Measurements from ENCODE around the gene GPR39. TPM values are rescaled to one million over a fixed set of nuclear protein-coding genes. Genes with fewer than 3 reads are reported as not detected.

GPR39 gene
- polyA plus RNA-seq, 1 donor from 2014 or later, result 1.1 TPM

- no peak overlapping the region for H3K4me3 ChIP-seq (ENCODE audit: low read length)
- H3K9me3 ChIP-seq (ENCODE audit: low read length), result no peaks in the 10 kb centered on the region
- H3F3A ChIP-seq (ENCODE audit: insufficient read depth, low read length, poor library complexity, severe bottlenecking), result no peaks in the 10 kb centered on the region
- H3K79me2 ChIP-seq (replicated peaks; ENCODE audit: insufficient read depth, low read length), result no peaks in the 10 kb centered on the region
- no peaks in the 10 kb centered on the region for H3K27me3 ChIP-seq (ENCODE audit: insufficient read depth, low read depth, low read length)
- H3K36me3 ChIP-seq (ENCODE audit: insufficient read depth, low read length), result no peaks in the 10 kb centered on the region
- TF ChIP-seq SMC3 (conservative IDR thresholded peaks at IDR 0.05; ENCODE audit: poor library complexity), result no peak
- TF ChIP-seq EZH2 (IDR thresholded peaks at IDR 0.05; ENCODE audit: borderline replicate concordance, insufficient read depth, low read length, poor library complexity, severe bottlenecking), result no peak
- no peak for TF ChIP-seq TAF1 (IDR thresholded peaks at IDR 0.05; ENCODE audit: low read depth)
- TF ChIP-seq EP300 (conservative IDR thresholded peaks at IDR 0.05; ENCODE audit: poor library complexity, severe bottlenecking), result no peak
- TF ChIP-seq REST (IDR thresholded peaks at IDR 0.05; ENCODE audit: borderline replicate concordance), result no peak
- no peak for TF ChIP-seq CTCF (IDR thresholded peaks at IDR 0.05; ENCODE audit: poor library complexity, severe bottlenecking)
- no peak for TF ChIP-seq RAD21 (conservative IDR thresholded peaks at IDR 0.05)
- TF ChIP-seq MXI1 (conservative IDR thresholded peaks at IDR 0.05; ENCODE audit: poor library complexity, severe bottlenecking), result no peak
- no peaks in the 10 kb centered on the region for H4K20me1 ChIP-seq (ENCODE audit: insufficient read depth)
- no peak overlapping the region for H2AFZ ChIP-seq (ENCODE audit: low read depth, low read length)
- H3K4me2 ChIP-seq (ENCODE audit: low read length), result no peak overlapping the region
- no peaks in the 10 kb centered on the region for H3K9me2 ChIP-seq (ENCODE audit: insufficient read depth, low read length)
- H3K9ac ChIP-seq (ENCODE audit: low read length), result no peak overlapping the region
- H3K27ac ChIP-seq (ENCODE audit: low read length), result no peak overlapping the region
Measured at GRCh38 chr2:132477962-132478361, 61.4 kb downstream of the GPR39 start.

GRCh38 chr2:132478461-132479105, 62.0 kb downstream of the GPR39 start:
- no peaks in the 10 kb centered on the region for H3F3A ChIP-seq (ENCODE audit: insufficient read depth, low read length, poor library complexity, severe bottlenecking)
- H3K36me3 ChIP-seq (ENCODE audit: insufficient read depth, low read length), result no peaks in the 10 kb centered on the region
- H3K9ac ChIP-seq (ENCODE audit: low read length), result no peak overlapping the region
- H3K4me2 ChIP-seq (ENCODE audit: low read length), result no peak overlapping the region
- H3K79me2 ChIP-seq (replicated peaks; ENCODE audit: insufficient read depth, low read length), result no peaks in the 10 kb centered on the region
- no peak overlapping the region for H2AFZ ChIP-seq (ENCODE audit: low read depth, low read length)
- no peaks in the 10 kb centered on the region for H3K9me2 ChIP-seq (ENCODE audit: insufficient read depth, low read length)
- H3K27ac ChIP-seq (ENCODE audit: low read length), result no peak overlapping the region
- H3K9me3 ChIP-seq (ENCODE audit: low read length), result no peaks in the 10 kb centered on the region
- no peaks in the 10 kb centered on the region for H3K27me3 ChIP-seq (ENCODE audit: insufficient read depth, low read depth, low read length)
- no peak for TF ChIP-seq CTCF (IDR thresholded peaks at IDR 0.05; ENCODE audit: poor library complexity, severe bottlenecking)
- TF ChIP-seq TAF1 (IDR thresholded peaks at IDR 0.05; ENCODE audit: low read depth), result no peak
- TF ChIP-seq POLR2AphosphoS5 (IDR thresholded peaks at IDR 0.05), result no peak
- TF ChIP-seq MXI1 (conservative IDR thresholded peaks at IDR 0.05; ENCODE audit: poor library complexity, severe bottlenecking), result no peak
- no peak for TF ChIP-seq REST (IDR thresholded peaks at IDR 0.05; ENCODE audit: borderline replicate concordance)
- no peak for TF ChIP-seq EZH2 (IDR thresholded peaks at IDR 0.05; ENCODE audit: borderline replicate concordance, insufficient read depth, low read length, poor library complexity, severe bottlenecking)
- TF ChIP-seq RAD21 (conservative IDR thresholded peaks at IDR 0.05), result no peak
- no peak for TF ChIP-seq SMC3 (conservative IDR thresholded peaks at IDR 0.05; ENCODE audit: poor library complexity)
- no peak for TF ChIP-seq EP300 (conservative IDR thresholded peaks at IDR 0.05; ENCODE audit: poor library complexity, severe bottlenecking)
- H4K20me1 ChIP-seq (ENCODE audit: insufficient read depth), result no peaks in the 10 kb centered on the region
- H3K4me3 ChIP-seq (ENCODE audit: low read length), result no peak overlapping the region
